ENCODE measurements around the gene STAC. TPM values are rescaled to one million over a fixed set of nuclear protein-coding genes. Genes with fewer than 3 reads are reported as not detected.

The STAC gene
- total RNA-seq, 1 donor from 2014 or later, result 0.30 TPM

GRCh38 chr3:36591959-36592358 is 211.7 kb downstream of the STAC start:
- no peak overlapping the region for H3K4me3 ChIP-seq
- H3K4me1 ChIP-seq, result no peaks in the 10 kb centered on the region
- no peak overlapping the region for H3K27ac ChIP-seq (replicated peaks)
- peaks cover 6% of the 10 kb centered on the region for H3K27me3 ChIP-seq (ENCODE audit: low read depth)
- intact Hi-C loops (cut with micrococcal nuclease), result no loop called here
- TF ChIP-seq CTCF (IDR thresholded peaks at IDR 0.05; ENCODE audit: borderline replicate concordance), result no peak
- DNase-seq, result no peak
- H3K9me3 ChIP-seq (replicated peaks), result peaks cover 24% of the 10 kb centered on the region
- no peaks in the 10 kb centered on the region for H3K36me3 ChIP-seq

GRCh38 chr3:36595511-36595910 is 215.2 kb downstream of the STAC start:
- H3K36me3 ChIP-seq, result no peaks in the 10 kb centered on the region
- TF ChIP-seq CTCF (IDR thresholded peaks at IDR 0.05; ENCODE audit: borderline replicate concordance), result no peak
- H3K4me1 ChIP-seq, result no peaks in the 10 kb centered on the region
- DNase-seq, result no peak
- H3K27me3 ChIP-seq (ENCODE audit: low read depth), result peaks cover 6% of the 10 kb centered on the region
- intact Hi-C loops (cut with micrococcal nuclease), result no loop called here
- H3K9me3 ChIP-seq (replicated peaks), result no peaks in the 10 kb centered on the region
- no peak overlapping the region for H3K27ac ChIP-seq (replicated peaks)
- no peak overlapping the region for H3K4me3 ChIP-seq

GRCh38 chr3:36596419-36596818 is 216.1 kb downstream of the STAC start:
- Histone ChIP-seq H3K4me3 (no peak overlapping the region), H3K9me3 (replicated peaks) (no peaks in the 10 kb centered on the region), H3K27me3 (ENCODE audit: low read depth) (peaks cover 6% of the 10 kb centered on the region), H3K27ac (replicated peaks) (no peak overlapping the region), H3K36me3 (no peaks in the 10 kb centered on the region), H3K4me1 (no peaks in the 10 kb centered on the region)
- no peak for DNase-seq
- intact Hi-C loops (cut with micrococcal nuclease), result no loop called here
- TF ChIP-seq CTCF (IDR thresholded peaks at IDR 0.05; ENCODE audit: borderline replicate concordance), result no peak

GRCh38 chr3:36597422-36597821 is 217.1 kb downstream of the STAC start:
- intact Hi-C loops (cut with micrococcal nuclease), result no loop called here
- no peaks in the 10 kb centered on the region for H3K9me3 ChIP-seq (replicated peaks)
- no peak overlapping the region for H3K27ac ChIP-seq (replicated peaks)
- H3K4me1 ChIP-seq, result no peaks in the 10 kb centered on the region
- H3K27me3 ChIP-seq (ENCODE audit: low read depth), result peaks cover 6% of the 10 kb centered on the region
- H3K36me3 ChIP-seq, result no peaks in the 10 kb centered on the region
- no peak for TF ChIP-seq CTCF (IDR thresholded peaks at IDR 0.05; ENCODE audit: borderline replicate concordance)
- no peak overlapping the region for H3K4me3 ChIP-seq
- DNase-seq, result no peak
